ENCODE data around the gene UBA1.

The UBA1 gene

GRCh38 chrX:47209508-47210238 lies 16.0 kb downstream of the UBA1 start:
- H3K4me3 ChIP-seq (ENCODE audit: low read depth, low read length): no peak overlapping the region
- no peaks in the 10 kb centered on the region for H3K4me1 ChIP-seq (ENCODE audit: control insufficient read depth, insufficient read depth, low read length)
- H3K36me3 ChIP-seq (ENCODE audit: control insufficient read depth, insufficient read depth, low read length): peaks cover 92% of the 10 kb centered on the region
- H3K9me3 ChIP-seq (ENCODE audit: control insufficient read depth, insufficient read depth, low read length): no peaks in the 10 kb centered on the region
- H3K9ac ChIP-seq (ENCODE audit: low read depth, low read length): no peak overlapping the region
- H3K27me3 ChIP-seq (ENCODE audit: control insufficient read depth, insufficient read depth, low read length): no peaks in the 10 kb centered on the region

- Histone ChIP-seq H3K9me3 (ENCODE audit: control insufficient read depth, insufficient read depth, low read length) (no peaks in the 10 kb centered on the region), H3K4me3 (ENCODE audit: low read depth, low read length) (no peak overlapping the region)
Observed at GRCh38 chrX:47210661-47211425, 17.2 kb downstream of the UBA1 start.

GRCh38 chrX:47212381-47213293 lies 19.0 kb downstream of the UBA1 start:
- Histone ChIP-seq H3K36me3 (ENCODE audit: control insufficient read depth, insufficient read depth, low read length) (peaks cover 79% of the 10 kb centered on the region), H3K9me3 (ENCODE audit: control insufficient read depth, insufficient read depth, low read length) (no peaks in the 10 kb centered on the region), H3K4me1 (ENCODE audit: control insufficient read depth, insufficient read depth, low read length) (peaks cover 5% of the 10 kb centered on the region), H3K4me3 (ENCODE audit: low read depth, low read length) (no peak overlapping the region), H3K9ac (ENCODE audit: low read depth, low read length) (no peak overlapping the region), H3K27me3 (ENCODE audit: control insufficient read depth, insufficient read depth, low read length) (no peaks in the 10 kb centered on the region)

More at GRCh38 chrX:47210661-47211425, 17.2 kb downstream of the UBA1 start:
- Histone ChIP-seq H3K4me1 (ENCODE audit: control insufficient read depth, insufficient read depth, low read length) (no peaks in the 10 kb centered on the region), H3K27me3 (ENCODE audit: control insufficient read depth, insufficient read depth, low read length) (no peaks in the 10 kb centered on the region), H3K36me3 (ENCODE audit: control insufficient read depth, insufficient read depth, low read length) (peaks cover 94% of the 10 kb centered on the region), H3K9ac (ENCODE audit: low read depth, low read length) (no peak overlapping the region)

- Histone ChIP-seq H3K9me3 (ENCODE audit: control insufficient read depth, insufficient read depth, low read length) (no peaks in the 10 kb centered on the region), H3K9ac (ENCODE audit: low read depth, low read length) (no peak overlapping the region), H3K4me3 (ENCODE audit: low read depth, low read length) (no peak overlapping the region), H3K27me3 (ENCODE audit: control insufficient read depth, insufficient read depth, low read length) (no peaks in the 10 kb centered on the region), H3K4me1 (ENCODE audit: control insufficient read depth, insufficient read depth, low read length) (peaks cover 5% of the 10 kb centered on the region), H3K36me3 (ENCODE audit: control insufficient read depth, insufficient read depth, low read length) (peaks cover 68% of the 10 kb centered on the region)
Observed at GRCh38 chrX:47214435-47215077, 20.9 kb downstream of the UBA1 start.

GRCh38 chrX:47215291-47215900 lies 21.8 kb downstream of the UBA1 start:
- Histone ChIP-seq H3K4me3 (ENCODE audit: low read depth, low read length) (no peak overlapping the region), H3K36me3 (ENCODE audit: control insufficient read depth, insufficient read depth, low read length) (peaks cover 62% of the 10 kb centered on the region), H3K27me3 (ENCODE audit: control insufficient read depth, insufficient read depth, low read length) (no peaks in the 10 kb centered on the region), H3K9me3 (ENCODE audit: control insufficient read depth, insufficient read depth, low read length) (no peaks in the 10 kb centered on the region), H3K4me1 (ENCODE audit: control insufficient read depth, insufficient read depth, low read length) (peaks cover 11% of the 10 kb centered on the region), H3K9ac (ENCODE audit: low read depth, low read length) (no peak overlapping the region)

GRCh38 chrX:47216393-47216925 lies 22.8 kb downstream of the UBA1 start:
- Histone ChIP-seq H3K4me1 (ENCODE audit: control insufficient read depth, insufficient read depth, low read length) (peaks cover 17% of the 10 kb centered on the region), H3K4me3 (ENCODE audit: low read depth, low read length) (no peak overlapping the region), H3K9ac (ENCODE audit: low read depth, low read length) (no peak overlapping the region), H3K36me3 (ENCODE audit: control insufficient read depth, insufficient read depth, low read length) (peaks cover 55% of the 10 kb centered on the region), H3K27me3 (ENCODE audit: control insufficient read depth, insufficient read depth, low read length) (no peaks in the 10 kb centered on the region), H3K9me3 (ENCODE audit: control insufficient read depth, insufficient read depth, low read length) (no peaks in the 10 kb centered on the region)

- Histone ChIP-seq H3K4me3 (ENCODE audit: low read depth, low read length) (peak overlapping the region; percentile 51), H3K4me1 (ENCODE audit: control insufficient read depth, insufficient read depth, low read length) (peaks cover 17% of the 10 kb centered on the region), H3K9ac (ENCODE audit: low read depth, low read length) (peak overlapping the region; percentile 8), H3K36me3 (ENCODE audit: control insufficient read depth, insufficient read depth, low read length) (peaks cover 50% of the 10 kb centered on the region), H3K27me3 (ENCODE audit: control insufficient read depth, insufficient read depth, low read length) (no peaks in the 10 kb centered on the region), H3K9me3 (ENCODE audit: control insufficient read depth, insufficient read depth, low read length) (no peaks in the 10 kb centered on the region)
Observed at GRCh38 chrX:47217121-47217851, 23.7 kb downstream of the UBA1 start.

- H3K4me3 ChIP-seq (ENCODE audit: low read depth, low read length): peak overlapping the region; percentile 100
- H3K27me3 ChIP-seq (ENCODE audit: control insufficient read depth, insufficient read depth, low read length): no peaks in the 10 kb centered on the region
- no peaks in the 10 kb centered on the region for H3K9me3 ChIP-seq (ENCODE audit: control insufficient read depth, insufficient read depth, low read length)
- peaks cover 17% of the 10 kb centered on the region for H3K4me1 ChIP-seq (ENCODE audit: control insufficient read depth, insufficient read depth, low read length)
- H3K36me3 ChIP-seq (ENCODE audit: control insufficient read depth, insufficient read depth, low read length): peaks cover 44% of the 10 kb centered on the region
- H3K9ac ChIP-seq (ENCODE audit: low read depth, low read length): peak overlapping the region; percentile 100
Observed at GRCh38 chrX:47217852-47218279, 24.2 kb downstream of the UBA1 start.

- Histone ChIP-seq H3K36me3 (ENCODE audit: control insufficient read depth, insufficient read depth, low read length) (peaks cover 44% of the 10 kb centered on the region), H3K9me3 (ENCODE audit: control insufficient read depth, insufficient read depth, low read length) (no peaks in the 10 kb centered on the region), H3K27me3 (ENCODE audit: control insufficient read depth, insufficient read depth, low read length) (no peaks in the 10 kb centered on the region)
Observed at GRCh38 chrX:47218280-47218919, 24.8 kb downstream of the UBA1 start, which contains the start of gene CDK16. Gene CDK16, plus strand, starts transcription at chrX:47218681. Its CDS starts 4,877 bp downstream, at chrX:47223558.

More at GRCh38 chrX:47218280-47218919, 24.8 kb downstream of the UBA1 start, which contains the start of gene CDK16:
- Histone ChIP-seq H3K9ac (ENCODE audit: low read depth, low read length) (peak within 1 kb of the TSS; percentile 100), H3K4me1 (ENCODE audit: control insufficient read depth, insufficient read depth, low read length) (peaks cover 17% of the 10 kb centered on the region), H3K4me3 (ENCODE audit: low read depth, low read length) (peak within 1 kb of the TSS; percentile 100)

All from iPS-15b (cell line).